Kidney (tissue), 2 donors: ENCODE measurements around the gene PRR11. TPM values are rescaled to one million over a fixed set of nuclear protein-coding genes. Genes with fewer than 3 reads are reported as not detected.
A peak's percentile ranks its signal among the peaks of the same experiment; 100 is the strongest.

Experiments used
- microRNA-seq: library from miRNA; unstranded; fragments of <30 nt; microRNA quantifications from one replicate; pipeline ENCODE4 v1.2.0, GENCODE V29; 2020
- polyA plus RNA-seq: library from polyadenylated mRNA; stranded (reverse); fragments of 350-450 nt; fragmentation: Illumina TruSeq; extraction: RNeasy Lipid Tissue Mini Kit (QIAGEN cat#74804); gene quantifications from one replicate; pipeline ENCODE4 v1.2.3, GENCODE V29; 2014; ENCODE audit warnings: low read depth, low replicate concordance; ENCODE audit not compliant: insufficient read depth
- total RNA-seq: library from RNA; stranded (reverse); fragmentation: NEBNext Ultra II Directional; extraction: Animal tissue kit (Norgen Biotek cat#: 25700); gene quantifications from one replicate; pipeline ENCODE4 v1.2.1, GENCODE V29; 2021
- donor health status: DM: yes; HTN: yes; CAD: no.

PRR11 gene
- total and polyA plus RNA-seq, 2 donors from 2014 or later = 0.26 to 2.5 TPM

Small RNAs within 50 kb of the gene (microRNA-seq; reads per million reads assigned to microRNA genes)
- gene MIR301A = 43.6 reads per million, percentile 41 among the genes with 10 or more reads in this experiment
- 617 reads per million, percentile 77 among the genes with 10 or more reads in this experiment for gene MIR454

Other genes starting within 250 kb of the PRR11 start
- gene TRIM37, start 48.9 kb upstream of the PRR11 start, total RNA-seq = 19.1 TPM
- gene TRIM37, start 48.9 kb upstream of the PRR11 start, polyA plus RNA-seq = 9.7 TPM
- 29.2 TPM for gene SKA2, start 560 bp upstream of the PRR11 start, total RNA-seq
- gene SKA2, start 560 bp upstream of the PRR11 start, polyA plus RNA-seq = 40.3 TPM
- gene SMG8, start 54.3 kb downstream of the PRR11 start, total RNA-seq = 10.3 TPM
- gene SMG8, start 54.3 kb downstream of the PRR11 start, polyA plus RNA-seq = 5.0 TPM
- 2.5 TPM for gene GDPD1, start 64.8 kb downstream of the PRR11 start, total RNA-seq
- 2.8 TPM for gene GDPD1, start 64.8 kb downstream of the PRR11 start, polyA plus RNA-seq
- 53.6 TPM for gene YPEL2, start 175.9 kb downstream of the PRR11 start, total RNA-seq
- gene YPEL2, start 175.9 kb downstream of the PRR11 start, polyA plus RNA-seq = 9.0 TPM